GM18511 (cell line): ENCODE data around the gene TIMP2.
"Not testable (repeated sequence)": the region's sequence is repeated elsewhere in the genome, so short reads cannot be mapped to it uniquely, and the experiment has no call there.

ENCODE experiments used
- ATAC-seq: cut with Tn5 transposase; IDR thresholded peaks from one replicate; pipeline ENCODE4 v1.9.1; 2021; ENCODE audit warnings: mild to moderate bottlenecking, moderate library complexity; ENCODE audit not compliant: unreplicated experiment

TIMP2 gene

DNA sequence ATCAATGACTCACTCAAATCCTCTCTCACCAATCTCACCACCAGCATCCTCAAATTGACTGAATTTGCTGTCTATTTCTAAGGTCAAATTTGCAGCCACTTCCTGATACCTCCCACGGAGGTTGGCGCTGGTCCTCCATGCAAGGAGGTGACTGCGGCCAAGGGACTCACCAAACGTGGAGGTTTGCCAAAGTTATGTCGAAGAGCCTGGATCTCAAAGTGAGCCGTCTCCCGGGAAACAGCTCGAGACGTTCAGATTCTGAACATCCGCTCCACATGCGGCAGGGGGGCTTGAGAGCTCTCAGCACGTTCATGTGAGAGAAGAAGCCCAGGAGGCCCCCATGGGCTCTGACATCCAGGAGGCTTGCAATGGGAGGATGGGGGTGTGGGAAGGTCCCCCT lies 31.9 kb upstream of the TIMP2 start:
- ATAC-seq = no peak

DNA sequence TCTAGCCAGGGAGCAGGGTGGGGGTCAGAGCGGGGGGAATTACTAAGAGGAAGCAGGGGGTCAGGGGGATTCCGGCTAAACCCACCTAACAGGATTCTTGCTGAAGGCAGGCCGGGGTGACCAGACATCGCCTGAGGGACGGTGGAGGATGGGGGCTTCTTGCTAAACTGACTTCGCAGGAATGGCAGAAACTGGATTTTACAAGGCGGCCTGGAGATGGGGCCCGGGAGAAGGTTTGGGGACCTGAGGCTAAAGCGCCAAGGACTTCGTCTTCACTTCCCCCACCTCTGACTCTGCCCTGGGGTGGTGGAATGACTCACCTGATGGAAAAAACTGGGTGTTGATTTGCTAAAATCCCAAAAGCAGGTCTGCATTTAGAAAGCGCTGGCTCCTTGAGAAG lies 31.1 kb upstream of the TIMP2 start:
- no peak for ATAC-seq

DNA sequence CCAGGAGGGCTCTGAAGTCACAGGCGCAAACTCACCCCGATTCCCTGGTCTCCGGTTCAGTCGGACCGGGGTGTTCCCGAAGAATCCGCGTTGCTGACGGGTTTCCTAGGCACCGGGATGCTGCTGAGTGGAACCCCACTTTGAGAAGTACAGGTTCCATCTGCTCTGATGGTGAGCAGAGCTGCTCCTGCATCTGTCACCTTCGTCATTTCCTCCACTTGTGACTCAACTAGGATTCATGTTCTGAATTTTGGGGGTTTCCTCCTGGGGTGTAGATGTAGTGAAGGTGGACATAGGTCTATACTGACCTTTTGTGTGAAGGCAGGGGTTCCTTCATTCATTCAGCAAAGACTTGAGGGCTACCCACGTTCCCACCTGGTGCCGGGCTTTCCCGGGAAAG lies 29.5 kb upstream of the TIMP2 start:
- ATAC-seq = no peak

DNA sequence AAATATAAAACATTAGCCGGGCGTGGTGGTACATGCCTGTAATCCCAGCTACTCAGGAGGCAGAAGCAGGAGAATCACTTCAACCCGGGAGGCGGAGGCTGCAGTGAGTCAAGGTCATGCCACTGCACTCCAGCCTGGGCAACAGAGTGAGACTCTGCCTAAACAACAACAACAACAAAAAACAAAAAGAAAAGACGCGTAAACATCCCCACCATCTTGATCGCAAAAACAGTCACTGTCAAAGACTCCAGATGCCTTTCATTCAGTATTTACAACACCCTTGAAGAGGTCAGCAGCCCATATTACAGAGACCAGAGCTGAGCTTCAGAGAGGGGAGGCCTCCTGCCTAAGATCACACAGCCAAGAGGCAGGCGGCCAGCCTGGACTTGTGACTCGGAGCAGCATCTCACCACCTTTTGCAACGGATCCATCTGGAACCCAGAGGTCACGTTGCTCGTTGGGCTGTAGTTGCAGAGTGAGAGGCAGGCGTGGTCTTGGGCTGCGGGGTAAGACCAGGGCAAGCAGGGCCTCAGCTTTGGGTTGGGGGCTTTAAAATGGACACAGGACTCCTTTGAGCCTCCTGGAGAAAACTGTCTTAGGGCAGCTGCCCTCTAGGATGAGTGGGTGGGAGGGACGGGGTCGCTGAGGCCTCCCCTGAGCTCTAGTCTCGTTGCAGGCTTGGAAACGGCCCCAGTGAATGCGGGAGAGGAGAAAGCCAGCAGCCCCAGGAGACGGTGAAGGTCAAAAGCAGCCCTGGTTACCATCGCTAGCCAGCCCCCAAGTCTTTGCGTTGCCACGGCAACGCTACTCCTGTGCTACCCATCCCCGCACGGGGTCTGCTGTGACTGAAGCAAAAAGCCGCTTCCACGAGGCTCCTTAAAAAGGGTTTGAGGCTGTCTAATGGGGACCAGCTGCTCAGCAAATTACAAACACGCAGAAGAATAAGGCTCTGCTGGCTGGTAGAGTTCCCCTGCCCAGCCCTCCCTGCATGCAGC lies 28.5 kb upstream of the TIMP2 start:
- ATAC-seq = no peak

DNA sequence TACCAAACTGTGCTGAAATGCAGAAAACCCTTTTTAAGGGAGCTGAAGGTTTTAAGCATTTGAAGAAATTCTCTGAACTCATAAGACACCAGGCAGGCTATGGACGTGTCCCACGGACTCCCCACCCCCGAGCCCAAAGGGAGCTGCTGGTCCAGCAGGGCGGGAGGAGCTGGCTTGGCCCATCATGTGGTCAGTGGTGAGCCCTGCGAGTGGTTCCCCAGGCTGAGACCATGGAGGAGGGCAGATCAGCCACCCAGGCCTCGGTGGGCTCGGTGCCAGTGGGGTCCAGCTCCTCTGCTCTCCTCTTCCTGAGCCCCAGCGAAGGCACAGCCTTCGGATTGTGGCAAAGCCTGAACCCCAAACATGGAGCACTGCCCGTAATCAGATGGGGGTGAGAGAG lies 27.5 kb upstream of the TIMP2 start:
- no peak for ATAC-seq

DNA sequence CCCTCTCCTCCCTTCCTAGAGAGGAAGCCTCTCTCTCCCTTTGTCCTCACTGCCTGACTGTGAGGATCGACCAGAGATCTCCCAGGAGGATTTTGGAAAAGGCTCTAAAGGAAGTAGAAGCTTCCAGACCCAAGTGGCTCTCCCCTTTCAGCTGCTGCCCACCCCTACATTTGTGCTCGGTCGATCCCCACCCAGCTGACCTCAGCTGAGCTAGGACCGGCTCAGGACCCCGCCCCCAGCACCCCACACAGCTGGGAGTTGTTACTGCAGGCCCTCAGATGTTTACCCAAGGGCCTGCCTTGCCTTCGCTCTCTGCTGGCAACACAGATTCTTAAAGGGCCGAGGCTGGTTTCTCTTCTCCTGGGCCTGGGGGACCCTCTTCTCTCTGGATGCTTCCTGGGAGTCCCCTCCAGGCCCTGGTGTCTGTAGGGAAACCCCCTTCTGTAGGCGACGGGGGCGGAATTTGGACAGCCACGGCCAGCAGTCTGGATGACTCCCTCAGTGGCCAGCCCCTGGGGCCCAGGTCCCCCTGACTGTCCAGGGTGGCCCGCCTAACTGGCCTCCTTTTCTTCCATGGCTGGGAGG lies 26.9 kb upstream of the TIMP2 start:
- ATAC-seq = no peak

DNA sequence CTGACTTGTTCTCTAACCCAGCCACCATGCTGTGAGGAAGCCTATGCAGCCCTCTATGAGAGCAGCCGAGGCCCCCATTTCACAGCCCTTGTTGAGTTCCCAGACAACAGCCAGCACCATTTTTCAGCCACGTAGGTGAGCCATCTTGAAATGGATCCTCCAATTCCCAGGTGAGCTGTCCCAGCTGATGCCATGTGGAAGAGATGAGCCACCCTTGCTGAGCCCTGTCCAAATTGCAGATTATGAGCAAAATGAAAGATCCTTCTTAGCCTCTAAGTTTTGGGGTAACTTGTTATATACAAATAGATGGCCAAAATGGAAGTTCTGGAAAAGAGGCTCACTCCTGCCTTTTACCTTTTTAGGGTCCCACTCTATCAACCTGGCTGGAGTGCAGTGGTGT lies 25.7 kb upstream of the TIMP2 start:
- ATAC-seq = no peak

DNA sequence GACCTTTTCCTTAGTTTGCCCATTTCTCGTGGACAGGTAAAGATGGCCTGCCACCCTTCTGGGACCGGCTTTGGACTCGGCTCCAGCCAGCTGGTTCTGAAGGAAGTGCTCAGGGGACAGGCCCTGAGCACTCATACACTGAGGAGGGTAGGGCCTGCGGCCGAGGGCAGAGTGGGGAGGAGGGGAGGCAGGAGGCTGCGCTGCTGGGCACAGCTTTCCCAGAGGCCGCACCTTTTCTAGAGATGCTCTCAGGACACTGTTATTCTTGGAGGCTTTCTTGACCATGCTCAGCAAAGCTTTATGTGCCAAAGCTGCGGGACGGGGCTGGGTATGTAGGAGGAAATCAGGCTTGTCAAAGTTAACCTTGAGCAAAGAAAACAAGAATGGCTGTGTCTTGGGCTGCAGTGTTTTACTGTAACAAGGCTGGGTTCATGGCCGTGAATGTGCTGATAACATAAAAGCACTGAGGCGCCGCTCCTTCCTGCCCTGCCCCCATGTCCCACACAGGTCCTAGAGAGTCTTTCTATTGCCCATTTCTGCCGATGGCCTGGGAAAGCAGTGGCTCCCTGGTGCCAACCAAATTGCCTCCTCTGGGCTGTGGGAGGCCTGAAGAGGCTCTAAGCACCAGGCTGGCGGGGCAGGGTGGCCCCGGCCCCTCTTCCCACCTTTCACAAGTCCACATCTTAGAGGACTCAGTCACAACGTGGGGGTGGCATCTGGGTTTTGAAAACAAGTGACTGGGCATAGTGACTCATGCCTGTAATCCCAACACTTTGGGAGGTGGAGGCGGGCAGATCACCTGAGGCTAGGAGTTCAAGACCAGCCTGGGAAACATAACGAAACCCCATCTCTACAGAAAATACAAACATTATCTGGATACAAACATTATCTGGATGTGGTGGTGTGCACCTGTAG lies 22.3 kb upstream of the TIMP2 start:
- no peak for ATAC-seq

DNA sequence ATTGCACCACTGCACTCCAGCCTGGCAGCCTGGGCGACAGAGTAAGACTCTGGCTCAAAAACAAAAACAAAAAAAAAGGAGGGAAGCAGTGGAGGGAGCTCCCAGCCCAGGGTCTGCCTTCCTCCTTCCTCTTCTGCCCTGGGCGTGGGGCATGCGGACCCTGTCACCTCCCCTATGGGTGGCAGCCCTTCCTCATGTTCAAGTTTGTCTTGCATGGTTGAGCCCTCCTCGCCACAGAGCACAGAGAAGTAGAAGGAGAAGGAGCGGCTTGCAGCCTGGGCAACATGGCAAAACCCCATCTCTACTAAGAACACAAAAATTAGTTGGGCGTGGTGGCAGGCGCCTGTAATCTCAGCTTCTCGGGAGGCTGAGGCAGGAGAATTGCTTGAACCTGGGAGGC lies 21.4 kb upstream of the TIMP2 start:
- no peak for ATAC-seq

DNA sequence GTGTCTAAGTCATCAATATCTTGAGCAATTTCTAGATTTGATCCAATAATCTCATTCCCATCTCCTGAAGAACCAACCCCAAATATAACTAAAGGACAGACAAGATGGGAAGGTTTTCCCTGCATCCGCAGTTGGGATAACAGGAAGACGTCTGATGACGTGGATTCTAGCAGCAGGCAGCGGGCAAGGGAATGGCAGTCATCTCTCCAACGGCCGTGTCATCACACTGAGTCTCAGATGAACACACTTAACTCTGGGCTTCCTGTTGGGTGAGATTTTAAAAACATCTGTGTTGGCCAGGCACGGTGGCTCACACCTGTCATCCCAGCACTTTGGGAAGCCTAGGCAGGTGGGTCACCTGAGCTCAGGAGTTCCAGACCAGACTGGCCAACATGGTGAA lies 20.9 kb upstream of the TIMP2 start:
- no peak for ATAC-seq

DNA sequence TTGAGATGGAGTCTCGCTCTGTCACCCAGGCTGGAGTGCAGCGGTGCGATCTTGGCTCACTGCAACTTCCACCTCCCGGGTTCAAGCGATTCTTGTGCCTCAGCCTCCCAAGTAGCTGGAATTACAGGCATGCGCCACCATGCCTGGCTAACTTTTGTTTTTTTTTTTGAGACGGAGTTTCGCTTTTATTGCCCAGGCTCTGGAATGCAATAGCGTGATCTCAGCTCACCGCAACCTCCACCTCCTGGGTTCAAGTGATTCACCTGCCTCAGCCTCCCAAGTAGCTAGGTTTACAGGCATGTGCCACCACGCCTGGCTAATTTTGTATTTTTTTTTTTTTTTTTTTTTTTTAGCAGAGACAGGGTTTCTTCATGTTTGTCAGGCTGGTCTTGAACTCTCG lies 20.3 kb upstream of the TIMP2 start:
- not testable (repeated sequence) for ATAC-seq

DNA sequence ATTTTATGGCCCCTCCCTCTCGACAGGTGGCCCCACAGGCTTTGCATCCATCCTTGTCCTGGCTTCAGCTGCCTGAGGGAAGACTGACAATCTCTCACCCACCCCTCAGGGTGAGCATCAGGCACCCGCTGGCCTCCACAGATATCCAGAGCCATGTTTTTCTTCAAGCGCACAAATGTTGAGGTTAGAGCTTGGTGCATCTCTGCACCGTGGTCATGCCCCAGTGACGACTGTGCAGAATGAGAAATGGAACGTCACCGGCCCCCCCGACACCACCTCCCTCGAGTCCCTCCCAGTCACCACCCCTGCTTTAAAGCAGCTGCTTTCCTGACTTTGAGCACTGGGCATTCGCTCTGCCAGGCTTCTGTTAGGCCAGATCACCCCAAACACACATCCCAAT lies 19.8 kb upstream of the TIMP2 start:
- no peak for ATAC-seq

DNA sequence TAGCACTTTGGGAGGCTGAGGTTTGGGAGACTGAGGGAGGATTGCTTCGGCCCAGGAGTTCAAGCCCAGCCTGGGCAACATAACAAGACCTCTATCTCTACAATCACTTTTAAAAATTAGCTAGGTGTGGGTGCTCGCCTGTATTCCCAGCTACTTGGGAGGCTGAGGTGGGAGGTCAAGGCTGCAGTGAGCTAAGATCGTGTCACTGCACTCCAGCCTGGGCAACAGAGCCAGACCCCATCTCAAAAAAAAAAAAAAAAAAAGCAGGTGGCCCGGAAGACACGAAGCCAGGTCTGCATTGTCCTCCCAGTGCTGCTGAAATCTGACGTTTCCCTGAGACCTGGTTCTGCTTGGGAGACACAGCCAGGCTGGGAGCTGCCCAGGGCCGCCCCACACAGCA lies 18.8 kb upstream of the TIMP2 start:
- ATAC-seq = no peak

DNA sequence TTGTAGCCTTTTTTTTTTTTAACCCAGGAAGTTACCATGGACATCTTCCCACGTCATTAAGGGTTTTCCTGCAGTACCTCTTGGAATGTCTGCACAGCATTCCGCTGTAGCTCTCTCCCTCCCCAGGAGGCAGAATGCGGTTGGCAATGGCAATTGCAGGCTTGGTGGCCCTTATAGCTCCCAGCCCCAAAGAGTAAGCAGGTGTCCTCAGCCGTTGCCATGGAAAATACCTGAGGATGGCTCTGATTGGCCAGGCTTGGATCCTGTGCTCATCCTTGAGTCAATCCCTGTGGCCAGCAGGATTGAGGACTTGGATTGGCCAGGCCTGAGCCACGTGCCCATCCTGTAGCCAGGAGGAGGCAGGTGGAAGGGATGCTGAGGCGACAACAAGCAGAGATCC lies 15.5 kb upstream of the TIMP2 start:
- no peak for ATAC-seq

DNA sequence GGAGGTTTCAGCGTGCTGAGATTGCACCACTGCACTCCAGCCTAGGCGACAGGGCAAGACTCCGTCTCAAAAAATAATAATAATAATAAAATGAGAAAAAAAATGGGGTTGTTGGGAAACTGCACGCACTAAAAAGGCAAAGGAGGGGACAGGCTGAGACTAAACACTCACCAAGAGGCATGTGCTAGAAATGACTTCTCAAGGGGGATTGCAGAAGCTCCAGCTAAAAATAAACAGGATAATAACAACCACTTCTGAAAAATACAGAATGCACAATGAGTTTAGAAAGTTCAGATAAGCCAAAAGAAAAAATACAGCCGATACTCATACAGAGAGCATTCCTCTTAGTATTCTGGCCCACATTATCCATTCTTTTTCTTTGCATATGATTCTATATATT lies 15.1 kb upstream of the TIMP2 start:
- ATAC-seq = no peak

DNA sequence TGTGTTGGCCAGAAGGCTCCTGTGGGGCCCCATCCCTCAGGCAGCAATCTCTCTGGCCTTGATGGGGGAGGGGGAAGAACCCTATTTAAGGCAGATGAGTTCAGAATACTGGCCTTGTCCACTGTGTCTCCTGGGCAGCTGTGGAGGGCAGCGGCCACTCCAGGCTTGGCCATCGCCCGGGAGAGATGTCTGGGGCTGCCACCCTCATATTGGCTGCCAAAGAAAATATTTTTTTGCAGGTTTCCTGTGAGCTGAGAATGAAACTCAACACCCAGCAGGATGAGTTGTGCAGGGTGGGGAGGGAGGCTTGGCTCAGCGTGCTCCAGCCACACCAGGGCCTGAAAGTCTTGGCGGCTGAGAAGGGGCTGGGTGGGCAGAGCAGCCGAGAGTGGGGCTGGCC lies 14.4 kb upstream of the TIMP2 start:
- no peak for ATAC-seq

DNA sequence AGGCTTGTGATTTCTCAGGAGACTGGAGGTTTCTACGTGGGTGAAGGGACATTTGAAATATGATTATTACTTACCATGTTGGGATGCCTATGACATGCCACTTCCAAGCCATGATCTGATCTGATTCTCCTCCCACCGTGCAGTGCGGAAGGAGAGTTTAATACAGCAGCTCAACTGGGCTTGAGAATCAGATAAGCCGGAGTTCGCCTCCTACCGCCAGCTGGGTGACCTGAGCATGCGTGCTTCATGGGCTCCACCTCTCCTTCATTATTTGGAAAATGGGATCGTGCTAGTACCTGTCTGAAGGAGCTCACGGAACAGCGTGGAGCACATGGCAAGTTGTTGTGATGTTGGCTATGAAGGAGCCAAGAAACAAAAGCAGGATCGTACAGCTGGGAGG lies 12.4 kb upstream of the TIMP2 start:
- no peak for ATAC-seq

DNA sequence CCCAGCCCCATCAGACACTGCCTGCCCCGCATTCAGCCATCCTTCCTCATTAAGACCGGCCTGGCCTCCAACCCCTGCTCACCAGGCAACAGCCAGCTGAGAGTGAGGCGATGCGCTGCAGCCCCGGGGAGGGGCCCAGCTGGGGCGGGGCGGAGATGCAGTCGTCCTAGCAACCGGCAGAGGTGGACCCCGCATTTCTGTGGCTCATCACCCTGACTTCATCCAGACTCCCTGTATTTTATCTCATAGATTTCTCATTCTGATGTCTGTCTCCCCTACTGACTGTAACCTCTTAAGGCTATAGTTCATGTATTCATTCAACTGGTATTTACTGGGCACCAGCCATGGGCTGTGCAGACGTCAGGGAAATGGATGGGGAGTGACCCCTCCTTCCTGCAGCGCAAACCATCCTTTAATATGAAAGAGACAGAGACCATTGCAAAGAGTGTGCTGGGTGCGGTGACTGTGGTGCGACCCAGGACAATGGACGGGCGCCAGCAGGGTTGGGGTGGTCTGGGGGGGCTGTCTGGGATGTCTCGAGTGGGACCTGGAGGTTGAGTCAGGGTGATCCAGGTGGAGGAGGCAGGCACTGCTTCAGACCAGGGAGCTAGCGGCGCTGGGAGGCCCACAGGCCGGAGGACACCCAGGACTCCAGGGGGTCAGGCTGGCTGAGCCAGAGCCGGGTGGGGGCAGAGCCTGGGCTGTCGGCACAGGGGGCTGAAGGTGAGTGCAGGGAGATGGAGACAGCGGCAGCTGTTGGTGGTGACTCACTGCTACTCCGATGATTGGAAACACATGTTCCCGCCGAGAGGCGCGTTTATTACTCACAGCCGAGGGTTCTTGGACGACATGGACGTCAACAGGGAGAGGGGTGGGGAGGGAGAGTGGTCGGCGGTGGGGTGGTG lies 10.5 kb upstream of the TIMP2 start:
- ATAC-seq = no peak

DNA sequence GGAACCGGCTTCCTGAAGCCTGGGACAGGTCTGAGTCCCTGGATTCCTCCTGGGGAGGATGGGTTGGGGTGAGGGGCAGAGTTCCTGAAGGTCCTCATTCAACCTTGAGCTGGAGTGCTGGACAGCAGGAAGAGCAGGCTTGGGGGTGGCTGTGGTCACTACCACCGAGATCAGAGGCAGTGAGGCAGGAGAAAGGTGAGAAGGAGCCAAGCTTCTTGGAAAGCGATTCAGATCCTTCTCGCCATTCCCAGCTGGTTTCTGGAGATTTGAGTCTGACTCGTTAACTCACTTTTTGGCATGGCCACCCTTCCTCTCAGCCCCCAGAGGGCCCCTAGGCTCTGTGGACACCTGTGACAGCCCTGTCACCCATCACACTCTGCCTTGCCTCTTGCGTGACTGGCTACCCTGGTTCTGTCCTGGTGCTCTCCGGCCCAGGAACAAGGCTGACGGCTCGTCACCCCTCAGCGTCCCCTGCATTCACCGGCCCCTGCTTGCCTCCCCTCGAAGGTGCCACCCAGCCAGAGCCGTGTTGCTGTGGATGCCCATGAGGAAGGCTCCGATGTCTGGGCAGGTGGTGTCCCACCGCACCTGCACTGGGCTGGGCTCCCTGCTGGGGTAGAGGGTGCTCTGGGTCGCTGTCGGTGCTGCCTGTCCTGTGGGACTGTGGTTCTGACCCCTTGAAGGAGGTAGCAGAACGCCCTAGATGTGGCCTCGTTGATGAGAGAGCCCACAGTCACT lies 9.7 kb upstream of the TIMP2 start:
- no peak for ATAC-seq
